ENCODE results near the gene TNRC6B.
A peak's percentile ranks its signal among the peaks of the same experiment; 100 is the strongest.

TNRC6B gene

GRCh38 chr22:40329466-40329865 lies 151.7 kb downstream of the TNRC6B start:
- Histone ChIP-seq H3K27ac (ENCODE audit: low read depth in 2 of 2, low read length in 2 of 2) (no peak overlapping the region), H3K9me3 (ENCODE audit: control insufficient read depth in 2 of 2, low read length in 2 of 2) (no peaks in the 10 kb centered on the region), H3K9ac (ENCODE audit: low read depth in 1 of 2, low read length in 2 of 2) (no peak overlapping the region), H3K4me3 (ENCODE audit: low read length in 2 of 2) (no peak overlapping the region), H3K4me1 (ENCODE audit: control insufficient read depth in 2 of 2, insufficient read depth in 2 of 2, low read length in 2 of 2) (no peaks in the 10 kb centered on the region), H3K27me3 (ENCODE audit: control insufficient read depth in 2 of 2, insufficient read depth in 2 of 2, low read length in 2 of 2) (no peaks in the 10 kb centered on the region), H3K36me3 (ENCODE audit: control insufficient read depth in 2 of 2, insufficient read depth in 2 of 2, low read length in 2 of 2) (peaks cover 18 to 23% of the 10 kb centered on the region in 2 donors)

GRCh38 chr22:40330086-40330485 lies 152.4 kb downstream of the TNRC6B start:
- Histone ChIP-seq H3K27ac (ENCODE audit: low read depth in 2 of 2, low read length in 2 of 2) (no peak overlapping the region), H3K4me1 (ENCODE audit: control insufficient read depth in 2 of 2, insufficient read depth in 2 of 2, low read length in 2 of 2) (no peaks in the 10 kb centered on the region), H3K36me3 (ENCODE audit: control insufficient read depth in 2 of 2, insufficient read depth in 2 of 2, low read length in 2 of 2) (peaks cover 14 to 20% of the 10 kb centered on the region in 2 donors), H3K9ac (ENCODE audit: low read depth in 1 of 2, low read length in 2 of 2) (no peak overlapping the region), H3K9me3 (ENCODE audit: control insufficient read depth in 2 of 2, low read length in 2 of 2) (no peaks in the 10 kb centered on the region), H3K27me3 (ENCODE audit: control insufficient read depth in 2 of 2, insufficient read depth in 2 of 2, low read length in 2 of 2) (no peaks in the 10 kb centered on the region), H3K4me3 (ENCODE audit: low read length in 2 of 2) (no peak overlapping the region)

- Histone ChIP-seq H3K27ac (ENCODE audit: low read depth in 2 of 2, low read length in 2 of 2) (no peak overlapping the region), H3K27me3 (ENCODE audit: control insufficient read depth in 2 of 2, insufficient read depth in 2 of 2, low read length in 2 of 2) (no peaks in the 10 kb centered on the region), H3K4me1 (ENCODE audit: control insufficient read depth in 2 of 2, insufficient read depth in 2 of 2, low read length in 2 of 2) (no peaks in the 10 kb centered on the region), H3K9ac (ENCODE audit: low read depth in 1 of 2, low read length in 2 of 2) (no peak overlapping the region), H3K9me3 (ENCODE audit: control insufficient read depth in 2 of 2, low read length in 2 of 2) (no peaks in the 10 kb centered on the region), H3K4me3 (ENCODE audit: low read length in 2 of 2) (no peak overlapping the region), H3K36me3 (ENCODE audit: control insufficient read depth in 2 of 2, insufficient read depth in 2 of 2, low read length in 2 of 2) (peaks cover 11 to 17% of the 10 kb centered on the region in 2 donors)
These were observed 152.9 kb downstream of the TNRC6B start for GRCh38 chr22:40330615-40331014.

- H3K9ac ChIP-seq (ENCODE audit: low read depth in 1 of 2, low read length in 2 of 2), result no peak overlapping the region
- H3K27ac ChIP-seq (ENCODE audit: low read depth in 2 of 2, low read length in 2 of 2), result peak overlapping the region in 1 of 2 donors; percentile 38
- no peak overlapping the region for H3K4me3 ChIP-seq (ENCODE audit: low read length in 2 of 2)
- peaks cover 10 to 17% of the 10 kb centered on the region in 2 donors for H3K36me3 ChIP-seq (ENCODE audit: control insufficient read depth in 2 of 2, insufficient read depth in 2 of 2, low read length in 2 of 2)
- no peaks in the 10 kb centered on the region for H3K4me1 ChIP-seq (ENCODE audit: control insufficient read depth in 2 of 2, insufficient read depth in 2 of 2, low read length in 2 of 2)
- H3K27me3 ChIP-seq (ENCODE audit: control insufficient read depth in 2 of 2, insufficient read depth in 2 of 2, low read length in 2 of 2), result no peaks in the 10 kb centered on the region
- no peaks in the 10 kb centered on the region for H3K9me3 ChIP-seq (ENCODE audit: control insufficient read depth in 2 of 2, low read length in 2 of 2)
These were observed 154.0 kb downstream of the TNRC6B start for GRCh38 chr22:40331706-40332105.

GRCh38 chr22:40332319-40332781 lies 154.6 kb downstream of the TNRC6B start:
- Histone ChIP-seq H3K9me3 (ENCODE audit: control insufficient read depth in 2 of 2, low read length in 2 of 2) (no peaks in the 10 kb centered on the region), H3K9ac (ENCODE audit: low read depth in 1 of 2, low read length in 2 of 2) (no peak overlapping the region), H3K27me3 (ENCODE audit: control insufficient read depth in 2 of 2, insufficient read depth in 2 of 2, low read length in 2 of 2) (no peaks in the 10 kb centered on the region), H3K36me3 (ENCODE audit: control insufficient read depth in 2 of 2, insufficient read depth in 2 of 2, low read length in 2 of 2) (peaks cover 10 to 13% of the 10 kb centered on the region in 2 donors), H3K4me1 (ENCODE audit: control insufficient read depth in 2 of 2, insufficient read depth in 2 of 2, low read length in 2 of 2) (no peaks in the 10 kb centered on the region), H3K4me3 (ENCODE audit: low read length in 2 of 2) (no peak overlapping the region), H3K27ac (ENCODE audit: low read depth in 2 of 2, low read length in 2 of 2) (peak overlapping the region in 1 of 2 donors; percentile 38)

GRCh38 chr22:40334060-40334459 lies 156.3 kb downstream of the TNRC6B start:
- H3K4me3 ChIP-seq (ENCODE audit: low read length in 2 of 2), result no peak overlapping the region
- peaks cover 10 to 13% of the 10 kb centered on the region in 2 donors for H3K36me3 ChIP-seq (ENCODE audit: control insufficient read depth in 2 of 2, insufficient read depth in 2 of 2, low read length in 2 of 2)
- no peaks in the 10 kb centered on the region for H3K9me3 ChIP-seq (ENCODE audit: control insufficient read depth in 2 of 2, low read length in 2 of 2)
- H3K9ac ChIP-seq (ENCODE audit: low read depth in 1 of 2, low read length in 2 of 2), result no peak overlapping the region
- no peaks in the 10 kb centered on the region for H3K4me1 ChIP-seq (ENCODE audit: control insufficient read depth in 2 of 2, insufficient read depth in 2 of 2, low read length in 2 of 2)
- no peak overlapping the region for H3K27ac ChIP-seq (ENCODE audit: low read depth in 2 of 2, low read length in 2 of 2)
- no peaks in the 10 kb centered on the region for H3K27me3 ChIP-seq (ENCODE audit: control insufficient read depth in 2 of 2, insufficient read depth in 2 of 2, low read length in 2 of 2)

GRCh38 chr22:40334899-40335298 lies 157.2 kb downstream of the TNRC6B start:
- no peaks in the 10 kb centered on the region for H3K27me3 ChIP-seq (ENCODE audit: control insufficient read depth in 2 of 2, insufficient read depth in 2 of 2, low read length in 2 of 2)
- no peak overlapping the region for H3K9ac ChIP-seq (ENCODE audit: low read depth in 1 of 2, low read length in 2 of 2)
- no peaks in the 10 kb centered on the region for H3K9me3 ChIP-seq (ENCODE audit: control insufficient read depth in 2 of 2, low read length in 2 of 2)
- no peak overlapping the region for H3K27ac ChIP-seq (ENCODE audit: low read depth in 2 of 2, low read length in 2 of 2)
- no peaks in the 10 kb centered on the region for H3K4me1 ChIP-seq (ENCODE audit: control insufficient read depth in 2 of 2, insufficient read depth in 2 of 2, low read length in 2 of 2)
- H3K36me3 ChIP-seq (ENCODE audit: control insufficient read depth in 2 of 2, insufficient read depth in 2 of 2, low read length in 2 of 2), result peaks cover 10 to 13% of the 10 kb centered on the region in 2 donors
- H3K4me3 ChIP-seq (ENCODE audit: low read length in 2 of 2), result no peak overlapping the region

GRCh38 chr22:40335358-40335757 lies 157.6 kb downstream of the TNRC6B start:
- no peaks in the 10 kb centered on the region for H3K27me3 ChIP-seq (ENCODE audit: control insufficient read depth in 2 of 2, insufficient read depth in 2 of 2, low read length in 2 of 2)
- H3K9ac ChIP-seq (ENCODE audit: low read depth in 1 of 2, low read length in 2 of 2), result no peak overlapping the region
- H3K27ac ChIP-seq (ENCODE audit: low read depth in 2 of 2, low read length in 2 of 2), result no peak overlapping the region
- no peaks in the 10 kb centered on the region for H3K9me3 ChIP-seq (ENCODE audit: control insufficient read depth in 2 of 2, low read length in 2 of 2)
- peaks cover 10% of the 10 kb centered on the region in 2 donors for H3K36me3 ChIP-seq (ENCODE audit: control insufficient read depth in 2 of 2, insufficient read depth in 2 of 2, low read length in 2 of 2)
- H3K4me3 ChIP-seq (ENCODE audit: low read length in 2 of 2), result no peak overlapping the region
- H3K4me1 ChIP-seq (ENCODE audit: control insufficient read depth in 2 of 2, insufficient read depth in 2 of 2, low read length in 2 of 2), result no peaks in the 10 kb centered on the region

- Histone ChIP-seq H3K9ac (ENCODE audit: low read depth in 1 of 2, low read length in 2 of 2) (no peak overlapping the region), H3K4me3 (ENCODE audit: low read length in 2 of 2) (no peak overlapping the region), H3K36me3 (ENCODE audit: control insufficient read depth in 2 of 2, insufficient read depth in 2 of 2, low read length in 2 of 2) (no peaks in the 10 kb centered on the region), H3K27me3 (ENCODE audit: control insufficient read depth in 2 of 2, insufficient read depth in 2 of 2, low read length in 2 of 2) (no peaks in the 10 kb centered on the region), H3K9me3 (ENCODE audit: control insufficient read depth in 2 of 2, low read length in 2 of 2) (no peaks in the 10 kb centered on the region), H3K4me1 (ENCODE audit: control insufficient read depth in 2 of 2, insufficient read depth in 2 of 2, low read length in 2 of 2) (no peaks in the 10 kb centered on the region), H3K27ac (ENCODE audit: low read depth in 2 of 2, low read length in 2 of 2) (no peak overlapping the region)
These were observed 162.3 kb downstream of the TNRC6B start for GRCh38 chr22:40340044-40340443.

- Histone ChIP-seq H3K27me3 (ENCODE audit: control insufficient read depth in 2 of 2, insufficient read depth in 2 of 2, low read length in 2 of 2) (no peaks in the 10 kb centered on the region), H3K27ac (ENCODE audit: low read depth in 2 of 2, low read length in 2 of 2) (no peak overlapping the region), H3K9ac (ENCODE audit: low read depth in 1 of 2, low read length in 2 of 2) (no peak overlapping the region), H3K4me3 (ENCODE audit: low read length in 2 of 2) (no peak overlapping the region), H3K36me3 (ENCODE audit: control insufficient read depth in 2 of 2, insufficient read depth in 2 of 2, low read length in 2 of 2) (no peaks in the 10 kb centered on the region), H3K4me1 (ENCODE audit: control insufficient read depth in 2 of 2, insufficient read depth in 2 of 2, low read length in 2 of 2) (peaks cover 0 to 3% of the 10 kb centered on the region in 2 donors), H3K9me3 (ENCODE audit: control insufficient read depth in 2 of 2, low read length in 2 of 2) (no peaks in the 10 kb centered on the region)
These were observed 163.9 kb downstream of the TNRC6B start for GRCh38 chr22:40341604-40342003.

- H3K4me1 ChIP-seq (ENCODE audit: control insufficient read depth in 2 of 2, insufficient read depth in 2 of 2, low read length in 2 of 2), result peaks cover 8% of the 10 kb centered on the region in 2 donors
- H3K9me3 ChIP-seq (ENCODE audit: control insufficient read depth in 2 of 2, low read length in 2 of 2), result no peaks in the 10 kb centered on the region
- H3K4me3 ChIP-seq (ENCODE audit: low read length in 2 of 2), result no peak overlapping the region
- no peaks in the 10 kb centered on the region for H3K36me3 ChIP-seq (ENCODE audit: control insufficient read depth in 2 of 2, insufficient read depth in 2 of 2, low read length in 2 of 2)
- no peak overlapping the region for H3K27ac ChIP-seq (ENCODE audit: low read depth in 2 of 2, low read length in 2 of 2)
- no peak overlapping the region for H3K9ac ChIP-seq (ENCODE audit: low read depth in 1 of 2, low read length in 2 of 2)
- no peaks in the 10 kb centered on the region for H3K27me3 ChIP-seq (ENCODE audit: control insufficient read depth in 2 of 2, insufficient read depth in 2 of 2, low read length in 2 of 2)
These were observed 164.8 kb downstream of the TNRC6B start for GRCh38 chr22:40342521-40342920.
